Measurements from ENCODE around the gene TEX19.
"Not testable (repeated sequence)": the region's sequence is repeated elsewhere in the genome, so short reads cannot be mapped to it uniquely, and the experiment has no call there.

Gene TEX19

DNA sequence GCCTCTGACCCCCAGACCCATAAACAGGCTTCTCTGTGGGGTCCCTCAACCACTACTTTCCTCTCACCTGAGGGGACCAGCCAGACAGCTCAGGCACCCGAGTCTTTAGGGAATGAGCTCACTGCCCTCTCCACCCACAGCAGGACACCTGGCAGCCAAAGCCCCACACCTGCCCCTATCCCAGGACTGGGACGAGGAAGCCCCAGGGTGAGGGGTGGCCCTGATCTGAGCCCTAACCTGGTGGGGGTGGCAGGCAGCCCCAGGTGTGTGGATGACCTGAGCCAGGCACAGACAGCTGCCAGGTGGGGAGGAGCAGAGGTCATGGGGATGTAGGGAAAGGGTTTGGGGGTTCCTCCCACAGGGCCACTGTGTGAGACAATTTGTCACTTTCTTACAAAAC is 1.7 kb upstream of the TEX19 start:
- H3K36me3 ChIP-seq (replicated peaks) = no peaks in the 10 kb centered on the region
- H3K27me3 ChIP-seq (replicated peaks) = no peaks in the 10 kb centered on the region
- in situ Hi-C loops (cut with HindIII; ENCODE audit: low pct_ligation_motif_present, low sequenced_read_pairs) = no loop called here
- no peak overlapping the region for H3K27ac ChIP-seq
- H3K4me3 ChIP-seq (ENCODE audit: low read depth, low read length) = no peak overlapping the region
- TF ChIP-seq, protein P1, sequence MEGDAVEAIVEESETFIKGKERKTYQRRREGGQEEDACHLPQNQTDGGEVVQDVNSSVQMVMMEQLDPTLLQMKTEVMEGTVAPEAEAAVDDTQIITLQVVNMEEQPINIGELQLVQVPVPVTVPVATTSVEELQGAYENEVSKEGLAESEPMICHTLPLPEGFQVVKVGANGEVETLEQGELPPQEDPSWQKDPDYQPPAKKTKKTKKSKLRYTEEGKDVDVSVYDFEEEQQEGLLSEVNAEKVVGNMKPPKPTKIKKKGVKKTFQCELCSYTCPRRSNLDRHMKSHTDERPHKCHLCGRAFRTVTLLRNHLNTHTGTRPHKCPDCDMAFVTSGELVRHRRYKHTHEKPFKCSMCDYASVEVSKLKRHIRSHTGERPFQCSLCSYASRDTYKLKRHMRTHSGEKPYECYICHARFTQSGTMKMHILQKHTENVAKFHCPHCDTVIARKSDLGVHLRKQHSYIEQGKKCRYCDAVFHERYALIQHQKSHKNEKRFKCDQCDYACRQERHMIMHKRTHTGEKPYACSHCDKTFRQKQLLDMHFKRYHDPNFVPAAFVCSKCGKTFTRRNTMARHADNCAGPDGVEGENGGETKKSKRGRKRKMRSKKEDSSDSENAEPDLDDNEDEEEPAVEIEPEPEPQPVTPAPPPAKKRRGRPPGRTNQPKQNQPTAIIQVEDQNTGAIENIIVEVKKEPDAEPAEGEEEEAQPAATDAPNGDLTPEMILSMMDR (IDR thresholded peaks at IDR 0.05; ENCODE audit: low read depth, low read length, missing control alignments) = no peak
- DNase-seq = no peak

DNA sequence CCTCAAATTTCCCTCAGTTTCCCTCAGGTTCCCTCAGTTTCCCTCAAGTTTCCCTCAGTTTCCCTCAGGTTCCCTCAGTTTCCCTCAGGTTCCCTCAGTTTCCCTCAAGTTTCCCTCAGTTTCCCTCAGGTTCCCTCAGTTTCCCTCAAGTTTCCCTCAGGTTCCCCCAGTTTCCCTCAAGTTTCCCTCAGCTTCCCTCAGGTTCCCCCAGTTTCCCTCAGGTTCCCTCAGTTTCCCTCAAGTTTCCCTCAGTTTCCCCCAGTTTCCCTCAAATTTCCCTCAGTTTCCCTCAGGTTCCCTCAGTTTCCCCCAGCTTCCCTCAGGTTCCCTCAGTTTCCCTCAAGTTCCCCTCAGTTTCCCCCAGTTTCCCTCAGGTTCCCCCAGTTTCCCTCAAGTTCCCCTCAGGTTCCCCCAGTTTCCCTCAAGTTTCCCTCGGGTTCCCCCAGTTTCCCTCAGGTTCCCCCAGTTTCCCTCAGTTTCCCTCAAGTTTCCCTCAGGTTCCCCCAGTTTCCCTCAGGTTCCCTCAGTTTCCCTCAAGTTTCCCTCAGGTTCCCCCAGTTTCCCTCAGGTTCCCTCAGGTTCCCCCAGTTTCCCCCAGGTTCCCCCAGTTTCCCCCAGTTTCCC is 516 bp downstream of the TEX19 start:
- not testable (repeated sequence) for H3K4me3 ChIP-seq (ENCODE audit: low read depth, low read length); H3K27ac ChIP-seq; H3K36me3 ChIP-seq (replicated peaks); DNase-seq; H3K27me3 ChIP-seq (replicated peaks)
- in situ Hi-C loops (cut with HindIII; ENCODE audit: low pct_ligation_motif_present, low sequenced_read_pairs) = loop anchor here (5.0 kb wide), 1 partner anchor 48 kb away; no protein-coding TSS in a partner anchor

DNA sequence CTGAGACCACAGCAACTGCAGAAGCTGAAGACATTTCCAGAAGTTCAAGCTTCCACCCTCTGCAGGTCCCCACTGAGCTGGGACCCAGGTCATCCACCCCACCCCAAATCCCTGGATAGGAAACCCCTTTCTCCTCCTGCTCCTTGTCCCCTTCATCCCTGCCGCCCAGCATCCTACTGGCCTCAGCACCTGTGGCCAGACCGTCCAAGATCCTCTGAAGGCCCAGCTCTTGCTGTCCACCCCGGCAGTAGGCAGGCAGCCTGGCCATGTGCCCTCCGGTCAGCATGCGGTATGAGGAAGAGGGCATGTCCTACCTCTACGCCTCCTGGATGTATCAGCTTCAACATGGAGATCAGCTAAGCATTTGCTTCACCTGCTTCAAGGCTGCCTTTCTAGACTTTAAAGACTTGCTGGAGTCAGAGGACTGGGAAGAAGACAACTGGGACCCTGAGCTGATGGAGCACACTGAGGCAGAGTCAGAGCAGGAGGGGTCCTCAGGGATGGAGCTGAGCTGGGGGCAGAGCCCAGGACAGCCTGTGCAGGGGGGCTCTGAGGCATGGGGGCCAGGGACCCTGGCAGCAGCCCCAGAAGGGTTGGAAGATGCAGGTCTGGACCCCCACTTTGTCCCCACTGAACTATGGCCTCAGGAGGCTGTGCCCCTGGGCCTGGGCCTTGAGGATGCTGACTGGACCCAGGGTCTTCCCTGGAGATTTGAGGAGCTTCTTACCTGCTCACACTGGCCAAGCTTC is 3.0 kb downstream of the TEX19 start:
- Histone ChIP-seq H3K27ac (no peak overlapping the region), H3K4me3 (ENCODE audit: low read depth, low read length) (no peak overlapping the region), H3K36me3 (replicated peaks) (no peaks in the 10 kb centered on the region), H3K27me3 (replicated peaks) (no peaks in the 10 kb centered on the region)
- no peak for DNase-seq
- in situ Hi-C loops (cut with HindIII; ENCODE audit: low pct_ligation_motif_present, low sequenced_read_pairs) = loop anchor here (5.0 kb wide), 1 partner anchor 45 kb away; no protein-coding TSS in a partner anchor
- TF ChIP-seq, protein P1 (IDR thresholded peaks at IDR 0.05; ENCODE audit: low read depth, low read length, missing control alignments) = no peak

DNA sequence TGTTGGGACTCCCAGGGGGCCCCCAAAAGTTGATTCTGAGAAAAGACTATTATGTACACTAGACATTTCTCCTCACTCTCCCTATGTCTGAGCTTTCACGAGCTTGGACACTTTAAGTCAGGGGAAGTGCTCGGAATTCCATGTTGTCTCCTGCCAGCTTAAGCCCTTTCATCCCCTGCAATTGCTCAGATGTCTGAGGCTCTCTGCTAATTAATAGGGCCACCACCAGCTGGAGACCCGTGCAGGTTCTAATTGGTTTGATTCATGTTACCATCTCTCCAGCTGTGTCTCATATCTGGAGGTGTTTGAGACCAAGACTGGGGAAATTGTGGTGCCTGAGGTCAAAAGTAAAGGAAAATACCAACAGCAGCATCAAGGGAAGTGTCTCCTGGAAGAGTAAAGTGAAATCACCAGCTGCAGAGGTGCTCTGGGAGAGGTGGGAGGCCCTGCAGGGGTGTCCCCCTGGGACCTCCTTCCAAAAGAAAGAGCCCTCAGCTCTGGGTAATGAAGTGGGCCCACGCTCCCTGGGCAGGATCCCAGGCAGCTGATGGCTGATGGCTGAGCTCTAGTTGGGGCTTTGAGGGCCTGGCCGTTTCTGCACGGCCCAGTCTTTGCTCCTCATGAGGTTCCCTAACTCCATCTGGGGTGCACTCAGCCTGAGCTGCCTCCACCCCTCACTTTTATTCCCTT is 6.7 kb downstream of the TEX19 start:
- in situ Hi-C loops (cut with HindIII; ENCODE audit: low pct_ligation_motif_present, low sequenced_read_pairs) = no loop called here

DNA sequence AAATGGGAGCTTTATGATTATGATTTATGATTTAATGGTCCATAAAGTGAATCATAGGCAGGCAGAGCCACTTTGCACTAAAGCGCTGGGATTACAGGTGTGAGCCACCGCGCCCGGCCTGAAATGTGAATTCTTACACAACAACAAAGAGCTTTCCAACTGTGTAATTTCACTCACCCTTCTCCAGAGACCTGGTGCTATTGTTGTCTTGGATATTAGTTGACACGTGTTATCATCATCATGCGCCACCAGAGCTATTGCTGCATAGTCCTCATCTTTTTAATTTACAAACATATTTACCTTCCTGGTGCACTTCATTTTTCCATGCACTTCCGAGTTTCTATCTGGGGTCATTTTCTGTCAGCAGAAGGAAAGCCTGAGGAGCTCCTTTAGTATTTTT is 7.7 kb downstream of the TEX19 start:
- Histone ChIP-seq H3K27me3 (replicated peaks) (peaks cover 21% of the 10 kb centered on the region), H3K36me3 (replicated peaks) (no peaks in the 10 kb centered on the region), H3K27ac (no peak overlapping the region), H3K4me3 (ENCODE audit: low read depth, low read length) (no peak overlapping the region)
- DNase-seq = no peak
- TF ChIP-seq, protein P1 (IDR thresholded peaks at IDR 0.05; ENCODE audit: low read depth, low read length, missing control alignments) = no peak
- in situ Hi-C loops (cut with HindIII; ENCODE audit: low pct_ligation_motif_present, low sequenced_read_pairs) = no loop called here

More for the DNA sequence above, 6.7 kb downstream of the TEX19 start:
- no peak for DNase-seq
- Histone ChIP-seq H3K27ac (no peak overlapping the region), H3K36me3 (replicated peaks) (no peaks in the 10 kb centered on the region), H3K4me3 (ENCODE audit: low read depth, low read length) (no peak overlapping the region), H3K27me3 (replicated peaks) (peaks cover 11% of the 10 kb centered on the region)
- TF ChIP-seq, protein P1 (IDR thresholded peaks at IDR 0.05; ENCODE audit: low read depth, low read length, missing control alignments) = no peak

Measured in brain microvascular endothelial cell (primary cell).